GM18526 (cell line): ENCODE results near the gene RBKS.

Experiments used
- POLR2A ChIP-seq: IDR thresholded peaks from 3 replicates; pipeline ENCODE4 v1.6.1; 2011; ENCODE audit not compliant: insufficient read length; ENCODE audit errors: extremely low read depth

The RBKS gene

GRCh38 chr2:27887830-27888229, 2.4 kb downstream of the RBKS start:
- TF ChIP-seq POLR2A = no peak

GRCh38 chr2:27887111-27887510, 3.1 kb downstream of the RBKS start:
- TF ChIP-seq POLR2A = no peak

- no peak for TF ChIP-seq POLR2A
Observed at GRCh38 chr2:27886322-27886721, 3.9 kb downstream of the RBKS start.

- no peak for TF ChIP-seq POLR2A
Observed at GRCh38 chr2:27885661-27886060, 4.5 kb downstream of the RBKS start.

GRCh38 chr2:27885234-27885633, 5.0 kb downstream of the RBKS start:
- no peak for TF ChIP-seq POLR2A

GRCh38 chr2:27884601-27885000, 5.6 kb downstream of the RBKS start:
- no peak for TF ChIP-seq POLR2A

- TF ChIP-seq POLR2A = no peak
Observed at GRCh38 chr2:27878825-27879224, 11.4 kb downstream of the RBKS start.

- TF ChIP-seq POLR2A = no peak
Observed at GRCh38 chr2:27875089-27875881, 14.9 kb downstream of the RBKS start.

GRCh38 chr2:27873091-27873490, 17.1 kb downstream of the RBKS start:
- TF ChIP-seq POLR2A = no peak

GRCh38 chr2:27871802-27872201, 18.4 kb downstream of the RBKS start:
- TF ChIP-seq POLR2A = no peak

GRCh38 chr2:27870724-27871123, 19.5 kb downstream of the RBKS start:
- no peak for TF ChIP-seq POLR2A

GRCh38 chr2:27869763-27870162, 20.4 kb downstream of the RBKS start:
- TF ChIP-seq POLR2A = no peak

- no peak for TF ChIP-seq POLR2A
Observed at GRCh38 chr2:27866237-27866636, 23.9 kb downstream of the RBKS start.

- TF ChIP-seq POLR2A = no peak
Observed at GRCh38 chr2:27863146-27863545, 27.0 kb downstream of the RBKS start.

GRCh38 chr2:27860111-27860510, 30.1 kb downstream of the RBKS start:
- TF ChIP-seq POLR2A = no peak

GRCh38 chr2:27857417-27858172, 32.6 kb downstream of the RBKS start:
- no peak for TF ChIP-seq POLR2A
